ENCODE measurements around the gene CRELD2.
A peak's percentile ranks its signal among the peaks of the same experiment; 100 is the strongest.

CRELD2 gene

DNA sequence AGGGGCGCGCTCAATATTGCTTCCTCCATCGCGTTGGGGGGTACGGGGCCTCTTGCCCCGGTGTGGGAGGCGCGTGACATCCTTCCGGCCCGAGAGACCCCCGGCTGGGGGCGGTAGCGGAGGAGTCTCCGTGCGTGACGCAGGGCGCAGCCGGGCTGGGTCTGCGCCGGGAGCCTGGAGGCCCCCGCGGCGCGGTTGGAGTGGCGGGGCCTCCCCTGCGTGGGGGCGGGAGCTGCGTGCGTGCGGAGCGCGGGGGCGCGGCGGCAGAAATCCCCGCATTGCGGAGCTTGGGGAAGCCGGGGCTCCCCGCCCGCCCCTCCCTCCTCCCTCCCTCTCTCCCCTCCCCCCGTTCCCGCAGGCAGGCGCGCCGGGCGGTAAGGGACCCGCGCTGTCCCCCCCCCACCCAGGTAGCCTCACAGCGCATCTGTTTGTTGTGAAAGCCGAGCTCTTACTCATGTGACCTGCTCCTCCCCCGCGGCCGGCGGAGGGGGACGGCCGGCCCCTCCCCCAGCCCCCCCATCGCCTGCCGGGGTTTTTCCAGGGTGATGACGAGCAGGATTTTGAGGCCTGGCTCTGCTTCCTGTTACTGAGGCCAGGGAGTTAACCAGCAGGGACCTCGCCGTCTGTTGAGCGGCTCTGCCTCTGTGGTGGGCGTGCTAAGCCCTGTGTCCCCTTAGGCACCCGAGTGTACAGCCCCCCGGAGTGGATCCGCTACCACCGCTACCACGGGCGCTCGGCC is 43.7 kb downstream of the CRELD2 start (continued):
- TF ChIP-seq, protein P1, sequence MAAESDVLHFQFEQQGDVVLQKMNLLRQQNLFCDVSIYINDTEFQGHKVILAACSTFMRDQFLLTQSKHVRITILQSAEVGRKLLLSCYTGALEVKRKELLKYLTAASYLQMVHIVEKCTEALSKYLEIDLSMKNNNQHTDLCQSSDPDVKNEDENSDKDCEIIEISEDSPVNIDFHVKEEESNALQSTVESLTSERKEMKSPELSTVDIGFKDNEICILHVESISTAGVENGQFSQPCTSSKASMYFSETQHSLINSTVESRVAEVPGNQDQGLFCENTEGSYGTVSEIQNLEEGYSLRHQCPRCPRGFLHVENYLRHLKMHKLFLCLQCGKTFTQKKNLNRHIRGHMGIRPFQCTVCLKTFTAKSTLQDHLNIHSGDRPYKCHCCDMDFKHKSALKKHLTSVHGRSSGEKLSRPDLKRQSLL (tag by site-specific recombination; IDR thresholded peaks at IDR 0.05), result no peak
- TF ChIP-seq ZNF391 (tag by site-specific recombination; IDR thresholded peaks at IDR 0.05; ENCODE audit: borderline replicate concordance, low read depth), result no peak
- TF ChIP-seq ZNF48 (tag by site-specific recombination; IDR thresholded peaks at IDR 0.05), result no peak
- no peak for TF ChIP-seq SCRT2 (tag by site-specific recombination; IDR thresholded peaks at IDR 0.05)
- TF ChIP-seq, protein P2, sequence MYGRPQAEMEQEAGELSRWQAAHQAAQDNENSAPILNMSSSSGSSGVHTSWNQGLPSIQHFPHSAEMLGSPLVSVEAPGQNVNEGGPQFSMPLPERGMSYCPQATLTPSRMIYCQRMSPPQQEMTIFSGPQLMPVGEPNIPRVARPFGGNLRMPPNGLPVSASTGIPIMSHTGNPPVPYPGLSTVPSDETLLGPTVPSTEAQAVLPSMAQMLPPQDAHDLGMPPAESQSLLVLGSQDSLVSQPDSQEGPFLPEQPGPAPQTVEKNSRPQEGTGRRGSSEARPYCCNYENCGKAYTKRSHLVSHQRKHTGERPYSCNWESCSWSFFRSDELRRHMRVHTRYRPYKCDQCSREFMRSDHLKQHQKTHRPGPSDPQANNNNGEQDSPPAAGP (tag by site-specific recombination; IDR thresholded peaks at IDR 0.05), result peak; percentile 65
- peak; percentile 86 for TF ChIP-seq IKZF3 (tag by site-specific recombination; IDR thresholded peaks at IDR 0.05)
- peak; percentile 26; the same call in 1 of the 2 replicates for TF ChIP-seq ZNF76 (tag by site-specific recombination; IDR thresholded peaks at IDR 0.05; ENCODE audit: borderline replicate concordance, low read depth)
- no peak for TF ChIP-seq FEZF1 (tag by site-specific recombination; IDR thresholded peaks at IDR 0.05)
- no peak for TF ChIP-seq ZNF473 (tag by site-specific recombination; IDR thresholded peaks at IDR 0.05)
- TF ChIP-seq, protein P3, sequence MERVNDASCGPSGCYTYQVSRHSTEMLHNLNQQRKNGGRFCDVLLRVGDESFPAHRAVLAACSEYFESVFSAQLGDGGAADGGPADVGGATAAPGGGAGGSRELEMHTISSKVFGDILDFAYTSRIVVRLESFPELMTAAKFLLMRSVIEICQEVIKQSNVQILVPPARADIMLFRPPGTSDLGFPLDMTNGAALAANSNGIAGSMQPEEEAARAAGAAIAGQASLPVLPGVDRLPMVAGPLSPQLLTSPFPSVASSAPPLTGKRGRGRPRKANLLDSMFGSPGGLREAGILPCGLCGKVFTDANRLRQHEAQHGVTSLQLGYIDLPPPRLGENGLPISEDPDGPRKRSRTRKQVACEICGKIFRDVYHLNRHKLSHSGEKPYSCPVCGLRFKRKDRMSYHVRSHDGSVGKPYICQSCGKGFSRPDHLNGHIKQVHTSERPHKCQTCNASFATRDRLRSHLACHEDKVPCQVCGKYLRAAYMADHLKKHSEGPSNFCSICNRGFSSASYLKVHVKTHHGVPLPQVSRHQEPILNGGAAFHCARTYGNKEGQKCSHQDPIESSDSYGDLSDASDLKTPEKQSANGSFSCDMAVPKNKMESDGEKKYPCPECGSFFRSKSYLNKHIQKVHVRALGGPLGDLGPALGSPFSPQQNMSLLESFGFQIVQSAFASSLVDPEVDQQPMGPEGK (tag by site-specific recombination; IDR thresholded peaks at IDR 0.05), result peak; percentile 18; the same call in 1 of the 2 replicates
- TF ChIP-seq, protein P4, sequence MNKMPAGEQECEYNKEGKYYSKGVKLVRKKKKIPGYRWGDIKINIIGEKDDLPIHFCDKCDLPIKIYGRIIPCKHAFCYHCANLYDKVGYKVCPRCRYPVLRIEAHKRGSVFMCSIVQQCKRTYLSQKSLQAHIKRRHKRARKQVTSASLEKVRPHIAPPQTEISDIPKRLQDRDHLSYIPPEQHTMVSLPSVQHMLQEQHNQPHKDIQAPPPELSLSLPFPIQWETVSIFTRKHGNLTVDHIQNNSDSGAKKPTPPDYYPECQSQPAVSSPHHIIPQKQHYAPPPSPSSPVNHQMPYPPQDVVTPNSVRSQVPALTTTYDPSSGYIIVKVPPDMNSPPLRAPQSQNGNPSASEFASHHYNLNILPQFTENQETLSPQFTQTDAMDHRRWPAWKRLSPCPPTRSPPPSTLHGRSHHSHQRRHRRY (tag by site-specific recombination; IDR thresholded peaks at IDR 0.05), result 0 out of 2 replicates have a peak, but pooled peaks have one; percentile 14
- TF ChIP-seq, protein P5, sequence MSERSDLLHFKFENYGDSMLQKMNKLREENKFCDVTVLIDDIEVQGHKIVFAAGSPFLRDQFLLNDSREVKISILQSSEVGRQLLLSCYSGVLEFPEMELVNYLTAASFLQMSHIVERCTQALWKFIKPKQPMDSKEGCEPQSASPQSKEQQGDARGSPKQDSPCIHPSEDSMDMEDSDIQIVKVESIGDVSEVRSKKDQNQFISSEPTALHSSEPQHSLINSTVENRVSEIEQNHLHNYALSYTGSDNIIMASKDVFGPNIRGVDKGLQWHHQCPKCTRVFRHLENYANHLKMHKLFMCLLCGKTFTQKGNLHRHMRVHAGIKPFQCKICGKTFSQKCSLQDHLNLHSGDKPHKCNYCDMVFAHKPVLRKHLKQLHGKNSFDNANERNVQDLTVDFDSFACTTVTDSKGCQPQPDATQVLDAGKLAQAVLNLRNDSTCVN (tag by site-specific recombination; optimal IDR thresholded peaks at IDR 0.05), result peak; percentile 35
- TF ChIP-seq, protein P6, sequence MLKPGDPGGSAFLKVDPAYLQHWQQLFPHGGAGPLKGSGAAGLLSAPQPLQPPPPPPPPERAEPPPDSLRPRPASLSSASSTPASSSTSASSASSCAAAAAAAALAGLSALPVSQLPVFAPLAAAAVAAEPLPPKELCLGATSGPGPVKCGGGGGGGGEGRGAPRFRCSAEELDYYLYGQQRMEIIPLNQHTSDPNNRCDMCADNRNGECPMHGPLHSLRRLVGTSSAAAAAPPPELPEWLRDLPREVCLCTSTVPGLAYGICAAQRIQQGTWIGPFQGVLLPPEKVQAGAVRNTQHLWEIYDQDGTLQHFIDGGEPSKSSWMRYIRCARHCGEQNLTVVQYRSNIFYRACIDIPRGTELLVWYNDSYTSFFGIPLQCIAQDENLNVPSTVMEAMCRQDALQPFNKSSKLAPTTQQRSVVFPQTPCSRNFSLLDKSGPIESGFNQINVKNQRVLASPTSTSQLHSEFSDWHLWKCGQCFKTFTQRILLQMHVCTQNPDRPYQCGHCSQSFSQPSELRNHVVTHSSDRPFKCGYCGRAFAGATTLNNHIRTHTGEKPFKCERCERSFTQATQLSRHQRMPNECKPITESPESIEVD (tag by site-specific recombination; IDR thresholded peaks at IDR 0.05), result peak; percentile 20; the same call in 1 of the 2 replicates
- TF ChIP-seq ZNF548 (tag by site-specific recombination; IDR thresholded peaks at IDR 0.05), result no peak
- TF ChIP-seq EGR2 (tag by site-specific recombination; IDR thresholded peaks at IDR 0.05; ENCODE audit: low read depth), result peak; percentile 89
- TF ChIP-seq ZFHX2 (tag by site-specific recombination; conservative IDR thresholded peaks at IDR 0.05), result peak; percentile 98
- TF ChIP-seq ZEB2 (tag by site-specific recombination; IDR thresholded peaks at IDR 0.05), result peak; percentile 28
- TF ChIP-seq, protein P7, sequence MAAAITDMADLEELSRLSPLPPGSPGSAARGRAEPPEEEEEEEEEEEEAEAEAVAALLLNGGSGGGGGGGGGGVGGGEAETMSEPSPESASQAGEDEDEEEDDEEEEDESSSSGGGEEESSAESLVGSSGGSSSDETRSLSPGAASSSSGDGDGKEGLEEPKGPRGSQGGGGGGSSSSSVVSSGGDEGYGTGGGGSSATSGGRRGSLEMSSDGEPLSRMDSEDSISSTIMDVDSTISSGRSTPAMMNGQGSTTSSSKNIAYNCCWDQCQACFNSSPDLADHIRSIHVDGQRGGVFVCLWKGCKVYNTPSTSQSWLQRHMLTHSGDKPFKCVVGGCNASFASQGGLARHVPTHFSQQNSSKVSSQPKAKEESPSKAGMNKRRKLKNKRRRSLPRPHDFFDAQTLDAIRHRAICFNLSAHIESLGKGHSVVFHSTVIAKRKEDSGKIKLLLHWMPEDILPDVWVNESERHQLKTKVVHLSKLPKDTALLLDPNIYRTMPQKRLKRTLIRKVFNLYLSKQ (tag by site-specific recombination; IDR thresholded peaks at IDR 0.05; ENCODE audit: borderline replicate concordance), result no peak
- 0 out of 2 replicates have a peak, but pooled peaks have one; percentile 27 for TF ChIP-seq ZSCAN23 (tag by site-specific recombination; IDR thresholded peaks at IDR 0.05)
- TF ChIP-seq ZSCAN30 (tag by site-specific recombination; IDR thresholded peaks at IDR 0.05), result 0 out of 2 replicates have a peak, but pooled peaks have one; percentile 30

Measured in HEK293 (cell line).